GM18907 (cell line): ENCODE results near the gene GPR3.
"Not testable (repeated sequence)": the region's sequence is repeated elsewhere in the genome, so short reads cannot be mapped to it uniquely, and the experiment has no call there.

ENCODE experiments used
- ATAC-seq: cut with Tn5 transposase; IDR thresholded peaks from one replicate; pipeline ENCODE4 v1.9.1; 2021; ENCODE audit warnings: mild to moderate bottlenecking, moderate library complexity; ENCODE audit not compliant: unreplicated experiment

The GPR3 gene

DNA sequence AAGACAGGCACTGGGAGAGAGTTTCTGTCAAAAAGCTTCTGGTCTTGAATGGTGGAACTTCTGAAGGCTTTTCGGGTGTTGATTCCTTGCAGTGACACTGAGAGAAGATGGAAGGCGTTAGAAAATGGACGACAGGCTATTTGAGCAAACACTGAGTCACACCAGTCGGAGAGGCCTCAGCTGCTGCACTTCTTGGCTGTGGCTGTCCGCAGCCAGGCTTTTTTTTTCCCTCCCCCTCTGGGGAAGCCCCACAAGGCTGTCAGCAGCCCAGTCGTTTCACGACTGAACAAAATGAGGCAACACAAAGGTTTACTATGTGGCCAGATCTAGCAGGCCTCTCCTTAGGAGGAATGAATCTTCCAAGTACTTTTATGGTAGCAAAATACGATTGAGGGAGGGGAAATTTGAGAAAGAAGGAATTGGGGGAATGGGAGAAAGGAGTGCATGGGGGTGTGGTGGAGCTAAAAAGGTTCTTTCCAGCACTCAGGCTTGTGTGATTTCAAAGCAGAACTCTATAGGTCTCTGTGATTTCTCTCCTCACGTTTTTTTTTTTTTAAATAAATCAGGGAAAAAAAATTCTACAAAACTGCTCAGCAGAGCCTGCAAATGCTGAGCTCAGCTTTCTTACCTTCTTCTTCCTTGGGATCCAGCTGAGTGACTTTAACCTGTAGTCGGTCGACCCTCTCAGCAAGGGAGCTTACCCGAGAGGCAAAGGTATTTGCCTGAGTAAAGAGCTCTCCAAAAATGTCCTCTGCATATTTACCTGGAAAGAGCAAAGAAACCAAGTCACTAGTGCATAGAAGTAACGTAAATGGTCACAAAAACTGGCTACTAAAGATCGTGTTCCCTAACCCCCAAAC lies 26.1 kb downstream of the GPR3 start:
- ATAC-seq, result peak; percentile 54

- no peak for ATAC-seq
Observed at GRCh38 chr1:27423709-27424108, 31.3 kb downstream of the GPR3 start.

- no peak for ATAC-seq
Observed at GRCh38 chr1:27427329-27427728, 34.9 kb downstream of the GPR3 start.

DNA sequence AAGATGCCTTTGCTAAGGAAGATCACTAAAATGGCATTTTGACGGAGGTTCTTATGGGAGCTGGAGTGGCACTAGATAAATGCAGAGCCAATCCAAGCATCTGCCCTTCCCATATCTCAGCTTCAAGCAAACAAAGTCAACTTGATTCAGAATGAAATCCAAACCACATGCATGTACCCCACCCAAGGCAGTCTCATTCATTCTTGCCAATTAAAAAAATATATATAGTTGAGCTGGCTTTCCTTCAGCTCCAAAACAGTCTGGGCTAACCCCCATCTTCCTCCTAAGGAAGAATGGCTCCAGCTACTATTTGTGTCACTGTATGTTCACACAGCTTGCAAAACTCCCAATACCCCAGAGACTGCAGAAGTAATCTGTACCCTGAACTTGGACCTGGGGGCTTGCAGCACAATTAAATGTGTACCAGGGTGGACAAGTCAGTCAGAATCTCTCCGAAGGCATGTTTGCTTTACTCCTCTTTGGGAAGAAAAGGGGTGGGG lies 35.4 kb downstream of the GPR3 start:
- no peak for ATAC-seq

DNA sequence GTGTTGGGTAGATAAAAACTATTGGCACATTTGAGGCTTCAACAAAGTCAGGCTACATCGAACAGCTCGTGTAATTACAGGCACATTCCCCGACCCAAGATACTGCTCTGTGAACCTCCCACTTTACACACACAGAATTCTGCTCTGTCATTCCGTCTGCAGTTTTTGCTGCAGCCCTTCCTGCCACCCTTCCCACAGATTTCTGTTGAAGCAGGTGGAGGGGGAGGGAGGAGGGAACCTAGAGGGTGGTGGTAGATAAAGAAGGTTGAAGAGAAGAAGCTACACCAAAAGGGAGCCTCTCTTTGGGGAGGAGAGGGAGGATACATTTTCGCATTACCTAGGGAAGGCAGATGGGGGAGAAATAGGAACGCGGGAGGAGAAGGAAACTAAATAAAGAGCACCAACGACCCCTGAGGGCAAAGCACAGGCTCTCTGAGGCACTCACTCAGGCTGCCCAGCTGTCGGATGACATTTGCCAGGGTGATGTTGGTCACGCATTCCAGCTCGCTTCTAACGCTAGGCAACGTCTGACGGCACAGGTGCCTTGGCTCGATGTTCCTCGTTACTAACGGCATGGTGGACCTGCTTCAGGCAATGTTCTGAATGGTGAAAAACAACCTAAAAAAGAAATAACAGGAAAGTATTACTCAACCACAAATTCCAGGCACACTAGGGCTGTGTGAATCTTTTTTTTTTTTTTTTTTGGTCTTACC lies 36.0 kb downstream of the GPR3 start:
- ATAC-seq, result no peak

- no peak for ATAC-seq
Observed at GRCh38 chr1:27429029-27429425, 36.6 kb downstream of the GPR3 start.

- no peak for ATAC-seq
Observed at GRCh38 chr1:27430903-27431600, 38.6 kb downstream of the GPR3 start.

GRCh38 chr1:27431601-27431940 lies 39.1 kb downstream of the GPR3 start:
- no peak for ATAC-seq

DNA sequence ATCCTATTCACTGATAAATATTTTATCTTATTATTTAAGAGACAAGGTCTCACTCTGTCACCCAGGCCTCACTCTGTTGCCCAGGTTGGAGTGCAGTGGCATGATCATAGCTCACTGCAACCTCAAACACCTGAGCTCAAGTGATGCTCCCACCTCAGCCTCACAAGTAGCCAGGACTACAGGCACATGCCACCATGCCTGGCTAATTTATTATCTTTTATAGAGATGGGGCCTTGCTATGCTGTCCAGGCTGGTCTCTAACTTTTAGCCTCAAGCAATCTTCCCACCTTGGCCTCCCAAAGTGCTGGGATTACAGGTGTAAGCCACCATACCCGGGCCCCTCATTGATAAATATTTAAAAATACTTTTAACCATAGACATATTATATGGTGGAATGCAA lies 40.3 kb downstream of the GPR3 start:
- not testable (repeated sequence) for ATAC-seq

GRCh38 chr1:27433706-27434105 lies 41.3 kb downstream of the GPR3 start:
- no peak for ATAC-seq

DNA sequence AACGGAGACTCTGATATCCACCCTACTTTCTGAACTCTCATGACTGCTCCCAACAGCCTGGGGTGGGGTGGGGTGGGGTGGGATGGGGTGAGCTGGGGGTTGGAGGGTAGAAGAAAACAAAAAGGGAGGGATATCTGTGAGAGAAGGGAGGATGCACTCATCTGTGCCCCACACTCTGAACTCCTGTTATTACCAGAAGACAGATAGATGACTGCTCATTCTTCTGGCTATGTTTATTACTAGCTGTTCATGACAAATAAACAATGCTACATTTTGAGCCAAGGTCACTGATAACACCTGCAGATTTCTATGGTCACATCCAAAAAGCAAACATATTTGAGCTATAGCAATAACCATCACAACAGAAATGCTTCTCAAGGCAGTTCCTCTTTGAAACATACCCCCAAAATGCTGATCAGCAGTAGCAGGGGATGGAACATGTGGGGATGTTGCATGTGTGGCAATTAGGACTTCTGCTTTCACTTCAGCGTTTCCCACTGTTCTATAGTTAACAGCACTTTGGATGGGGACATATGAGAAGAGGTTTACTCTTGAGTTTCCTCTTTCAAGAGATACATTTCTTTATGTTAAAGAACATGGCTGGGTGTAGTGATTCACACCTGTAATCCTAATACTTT lies 43.3 kb downstream of the GPR3 start:
- no peak for ATAC-seq

GRCh38 chr1:27436204-27437159 lies 44.1 kb downstream of the GPR3 start:
- ATAC-seq, result no peak

DNA sequence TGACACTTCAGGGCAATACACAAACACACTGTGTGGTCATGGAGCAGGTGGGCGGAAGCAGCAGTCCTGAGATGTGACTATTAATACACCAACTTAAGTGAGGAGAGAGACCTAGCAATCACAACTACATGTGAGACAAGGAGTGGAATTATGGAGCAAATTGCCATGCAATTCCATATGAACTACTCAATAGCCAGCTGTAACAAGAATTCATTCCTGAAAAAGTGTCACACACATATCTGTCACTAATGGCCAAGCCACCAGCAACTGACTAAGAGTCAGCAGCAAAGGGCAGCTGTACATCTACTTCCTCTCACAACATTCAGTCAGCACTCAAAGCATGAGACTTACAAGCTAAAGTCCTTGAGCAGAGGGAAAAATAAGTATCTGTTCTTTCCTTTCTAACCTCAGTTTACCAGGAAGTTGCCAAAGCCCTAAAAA lies 46.2 kb downstream of the GPR3 start:
- no peak for ATAC-seq

DNA sequence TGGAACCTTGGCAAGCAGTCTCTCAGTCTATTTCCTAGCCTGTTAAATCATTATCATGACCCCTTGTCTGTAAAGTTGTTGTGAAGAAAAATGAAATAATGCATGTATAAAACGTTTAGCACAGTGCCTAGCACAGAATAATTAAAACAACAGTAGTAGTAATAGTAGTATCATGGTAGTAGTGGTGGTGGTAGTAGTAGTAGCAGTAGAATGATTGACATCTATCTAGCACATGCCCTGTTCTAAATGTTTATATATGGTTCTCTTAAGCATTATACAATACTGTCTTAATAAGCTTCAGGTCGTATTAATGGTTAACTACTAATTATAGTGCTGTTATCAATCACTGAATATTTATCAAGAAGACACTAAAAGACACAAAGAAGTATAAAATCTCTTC lies 46.7 kb downstream of the GPR3 start:
- no peak for ATAC-seq

- ATAC-seq, result no peak
Observed at GRCh38 chr1:27444632-27445031, 52.2 kb downstream of the GPR3 start.
